H7 (cell line): ENCODE measurements around the gene L3MBTL2. TPM values are rescaled to one million over a fixed set of nuclear protein-coding genes. Genes with fewer than 3 reads are reported as not detected.
A peak's percentile ranks its signal among the peaks of the same experiment; 100 is the strongest.
"Not testable (repeated sequence)": the region's sequence is repeated elsewhere in the genome, so short reads cannot be mapped to it uniquely, and the experiment has no call there.

ENCODE experiments used
- DNase-seq: peaks from one replicate; pipeline ENCODE4 v3.0.0; 2012
- H3K27me3 ChIP-seq: 2 replicates; pipeline ENCODE4 v1.6.0; 2011; ENCODE audit warnings: mild to moderate bottlenecking, low read length; ENCODE audit not compliant: control insufficient read depth, insufficient read depth
- H3K36me3 ChIP-seq: replicated peaks from 2 replicates; pipeline ENCODE4 v1.5.1; 2011; ENCODE audit warnings: low read length; ENCODE audit not compliant: control insufficient read depth, insufficient read depth
- H3K4me3 ChIP-seq: 2 replicates; pipeline ENCODE4 v1.5.1; 2011; ENCODE audit warnings: low read depth, mild to moderate bottlenecking, control low read depth, low read length, moderate library complexity; ENCODE audit not compliant: insufficient read depth
- total RNA-seq: library from RNA; depleted of rRNA; stranded (reverse); fragments of >200 nt; shearing (Covaris generic); gene quantifications from 2 replicates; pipeline ENCODE4 v1.2.3, GENCODE V29; 2014

Gene L3MBTL2
- total RNA-seq, 1 experiment from 2014 or later, result 20.9 TPM

DNA sequence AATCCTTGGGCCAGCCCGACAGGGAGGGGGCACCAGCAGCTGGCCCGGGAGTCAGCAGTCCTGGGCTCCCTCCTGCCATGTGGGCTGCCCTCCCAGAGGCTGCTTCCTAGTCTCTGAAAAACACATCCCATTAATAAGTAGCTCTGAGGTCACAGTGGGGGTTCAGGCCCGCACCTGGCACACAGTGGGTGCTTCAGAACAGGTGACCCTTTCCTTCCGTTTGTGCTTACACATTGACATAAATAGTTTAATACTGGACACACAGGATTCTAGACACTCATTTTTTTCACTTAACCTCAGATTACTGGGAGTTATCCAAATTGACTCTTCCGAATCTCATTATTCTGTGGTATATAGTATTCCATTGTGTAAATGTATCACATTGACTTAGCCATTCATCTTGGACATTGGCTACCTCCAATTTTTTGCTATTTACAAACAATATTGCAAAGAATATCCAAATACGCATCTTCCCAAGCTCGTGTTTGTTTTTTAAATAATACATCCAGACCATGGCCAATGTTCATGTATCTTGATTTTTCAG is 36.1 kb downstream of the L3MBTL2 start:
- Histone ChIP-seq H3K4me3 (no peak overlapping the region), H3K27me3 (0 out of 2 replicates have a peak, but pooled peaks cover 2% of the 10 kb centered on the region), H3K36me3 (peaks cover 7% of the 10 kb centered on the region)
- no peak for DNase-seq

DNA sequence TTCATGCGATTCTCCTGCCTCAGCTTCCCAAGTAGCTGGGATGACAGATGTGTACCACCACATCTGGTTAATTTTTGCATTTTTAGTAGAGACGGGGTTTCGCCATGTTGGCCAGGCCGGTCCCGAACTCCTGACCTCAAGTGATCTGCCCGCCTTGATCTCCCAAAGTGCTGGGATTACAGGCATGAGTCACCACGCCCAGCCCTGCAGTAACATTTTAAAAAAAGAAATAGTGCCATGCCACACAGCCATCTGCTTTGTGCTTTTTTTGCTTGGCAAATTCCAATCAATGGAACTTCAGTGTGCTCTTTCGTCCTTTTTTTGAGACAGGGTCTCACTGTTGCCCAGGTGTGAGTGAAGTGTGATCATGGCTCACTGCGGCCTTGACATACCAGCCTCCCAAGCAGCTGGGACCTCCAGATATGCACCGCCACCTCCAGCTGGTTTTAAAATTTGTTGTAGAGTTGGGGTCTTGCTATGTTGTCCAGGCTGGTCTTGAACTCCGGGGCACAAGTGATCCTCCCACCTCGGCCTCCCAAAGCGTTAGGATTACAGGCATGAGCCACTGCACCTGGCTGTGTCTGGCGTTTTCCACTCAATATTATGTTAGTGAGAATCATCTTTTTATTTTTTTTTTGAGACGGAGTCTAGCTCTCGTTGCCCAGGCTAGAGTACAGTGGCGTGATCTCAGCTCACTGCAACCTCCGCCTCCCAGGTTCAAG is 37.4 kb downstream of the L3MBTL2 start:
- H3K36me3 ChIP-seq, result peaks cover 13% of the 10 kb centered on the region
- H3K4me3 ChIP-seq, result no peak overlapping the region
- 0 out of 2 replicates have a peak, but pooled peaks cover 2% of the 10 kb centered on the region for H3K27me3 ChIP-seq
- DNase-seq, result no peak

DNA sequence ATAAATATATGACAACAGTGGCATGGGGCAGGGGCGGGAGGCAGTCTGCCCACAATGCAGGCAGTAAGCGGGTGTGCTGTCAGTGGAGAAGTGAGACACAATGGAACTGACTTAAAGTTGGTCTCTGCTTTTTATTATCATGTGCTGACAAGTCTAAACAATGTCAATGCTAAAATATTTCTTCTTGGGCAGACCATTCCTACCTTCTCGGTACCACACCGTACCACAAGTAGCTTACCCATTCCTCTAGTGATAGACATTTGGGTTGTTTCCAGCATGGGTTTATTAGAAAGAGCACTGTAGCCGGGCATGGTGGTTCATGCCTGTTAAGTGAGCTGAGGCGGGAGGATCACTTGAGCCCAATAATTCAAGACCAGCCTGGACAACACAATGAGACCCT is 38.2 kb downstream of the L3MBTL2 start:
- Histone ChIP-seq H3K27me3 (0 out of 2 replicates have a peak, but pooled peaks cover 2% of the 10 kb centered on the region), H3K36me3 (peaks cover 17% of the 10 kb centered on the region), H3K4me3 (no peak overlapping the region)
- no peak for DNase-seq

DNA sequence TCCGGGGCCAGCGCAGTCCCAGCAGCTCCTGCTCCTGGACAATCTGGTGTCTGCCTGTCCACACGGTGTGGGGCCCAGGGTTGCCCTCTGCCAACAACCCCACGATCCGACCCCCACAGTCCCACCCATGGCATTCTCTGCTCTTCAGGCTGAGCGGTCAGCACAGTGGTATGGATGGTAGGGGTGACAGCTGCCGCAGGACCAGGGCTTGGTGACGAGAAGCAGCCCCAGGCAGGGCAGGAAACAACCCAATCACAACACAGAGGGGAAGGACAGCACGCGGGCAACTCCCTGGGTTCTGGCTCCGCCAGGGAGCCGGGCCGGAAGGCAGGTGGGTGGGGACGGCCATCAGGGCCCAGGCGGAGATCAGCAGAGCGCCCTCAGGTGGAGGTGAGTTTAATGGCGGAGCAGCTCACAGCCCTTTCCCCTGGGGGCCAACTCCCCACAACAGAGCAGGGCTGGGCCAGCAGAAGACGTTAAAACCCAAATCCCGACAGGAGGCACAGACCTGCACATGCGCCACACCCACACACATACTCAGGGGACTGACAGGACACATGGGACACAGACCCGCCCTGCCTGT is 40.9 kb downstream of the L3MBTL2 start:
- Histone ChIP-seq H3K4me3 (no peak overlapping the region), H3K36me3 (peaks cover 38% of the 10 kb centered on the region), H3K27me3 (no peaks in the 10 kb centered on the region)
- DNase-seq, result peak; percentile 92

DNA sequence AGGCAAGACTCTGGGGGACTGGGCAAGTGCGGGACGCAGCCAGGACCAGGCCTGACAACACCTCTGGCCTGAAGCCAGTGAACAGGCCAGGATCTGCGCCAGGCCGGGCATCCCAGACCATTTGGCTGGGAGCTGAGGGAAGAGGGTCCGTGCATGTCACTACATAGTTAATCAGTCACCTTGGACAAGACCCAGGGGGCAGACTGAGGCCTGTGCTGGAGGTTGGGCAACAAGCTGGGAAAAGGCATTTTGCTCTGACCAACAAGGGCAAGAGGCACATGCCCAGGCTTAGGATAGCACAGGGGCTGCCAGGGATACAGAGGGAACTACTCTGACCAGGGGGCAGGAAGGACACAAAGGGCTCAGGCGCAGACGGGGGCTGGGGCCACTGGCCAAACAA is 42.6 kb downstream of the L3MBTL2 start:
- H3K36me3 ChIP-seq, result peaks cover 51% of the 10 kb centered on the region
- DNase-seq, result no peak

DNA sequence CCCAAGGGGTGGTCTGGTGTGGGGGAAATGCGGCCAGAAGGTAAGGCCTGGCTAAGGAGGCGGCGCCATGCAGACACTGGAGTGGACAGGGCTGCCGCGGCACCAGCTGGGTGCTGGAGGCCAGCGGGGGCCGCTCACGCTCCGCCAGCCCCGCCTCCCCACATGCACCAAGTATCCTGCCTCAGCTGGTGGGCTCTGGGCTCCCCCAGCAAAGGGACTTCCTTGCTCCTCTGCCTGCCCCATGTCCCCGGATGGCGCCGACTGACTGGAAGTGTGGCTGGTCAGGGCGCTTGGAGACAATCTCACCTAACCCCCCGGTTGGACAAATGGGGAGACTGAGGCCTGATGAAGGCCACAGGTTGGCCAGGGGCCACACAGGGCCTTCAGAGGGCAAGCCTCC is 43.2 kb downstream of the L3MBTL2 start:
- Histone ChIP-seq H3K27me3 (no peaks in the 10 kb centered on the region), H3K36me3 (peaks cover 57% of the 10 kb centered on the region), H3K4me3 (no peak overlapping the region)
- no peak for DNase-seq

More for the DNA sequence above, 42.6 kb downstream of the L3MBTL2 start:
- Histone ChIP-seq H3K27me3 (no peaks in the 10 kb centered on the region), H3K4me3 (no peak overlapping the region)

DNA sequence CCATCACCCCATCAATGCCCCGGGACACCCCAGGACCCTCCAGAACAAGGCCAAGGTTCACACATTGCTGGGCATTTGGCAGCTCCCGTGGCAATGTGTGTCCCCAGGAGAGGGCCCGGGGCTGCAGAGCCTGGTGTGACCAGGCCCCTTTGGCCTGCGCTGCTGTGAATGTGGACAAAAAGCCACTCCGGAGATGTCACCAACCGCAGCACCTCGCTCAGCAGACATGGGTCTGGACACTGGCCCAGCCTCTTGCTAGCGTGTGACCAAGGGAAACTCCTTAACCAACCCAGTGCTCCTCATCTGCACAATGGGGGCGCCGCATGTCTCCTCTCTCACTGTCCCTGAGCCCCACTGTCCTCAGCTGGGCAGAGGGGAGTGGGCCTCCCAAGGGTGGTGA is 43.6 kb downstream of the L3MBTL2 start:
- H3K4me3 ChIP-seq, result no peak overlapping the region
- no peak for DNase-seq
- peaks cover 60% of the 10 kb centered on the region for H3K36me3 ChIP-seq
- H3K27me3 ChIP-seq, result no peaks in the 10 kb centered on the region

DNA sequence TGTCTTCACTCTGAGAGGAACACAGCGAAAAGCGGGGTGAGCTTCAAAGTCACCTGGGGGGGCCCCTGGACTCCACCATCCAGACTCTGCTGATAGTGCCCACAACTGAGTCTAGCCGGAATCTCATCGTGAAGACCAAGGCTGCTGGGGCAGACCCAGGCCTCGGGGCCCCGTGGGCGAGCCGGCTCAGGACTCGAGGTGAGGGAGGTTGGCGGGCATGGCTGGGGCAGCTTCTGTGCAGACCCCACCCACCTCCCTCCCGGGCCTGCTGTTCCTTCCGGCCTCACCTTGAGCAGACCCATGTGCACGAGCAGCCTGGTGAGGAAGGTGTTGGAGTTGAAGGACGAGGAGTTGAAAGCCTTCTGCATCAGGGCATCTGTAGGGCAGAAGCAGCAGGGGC is 44.3 kb downstream of the L3MBTL2 start:
- H3K27me3 ChIP-seq, result no peaks in the 10 kb centered on the region
- H3K4me3 ChIP-seq, result no peak overlapping the region
- peaks cover 64% of the 10 kb centered on the region for H3K36me3 ChIP-seq
- no peak for DNase-seq

DNA sequence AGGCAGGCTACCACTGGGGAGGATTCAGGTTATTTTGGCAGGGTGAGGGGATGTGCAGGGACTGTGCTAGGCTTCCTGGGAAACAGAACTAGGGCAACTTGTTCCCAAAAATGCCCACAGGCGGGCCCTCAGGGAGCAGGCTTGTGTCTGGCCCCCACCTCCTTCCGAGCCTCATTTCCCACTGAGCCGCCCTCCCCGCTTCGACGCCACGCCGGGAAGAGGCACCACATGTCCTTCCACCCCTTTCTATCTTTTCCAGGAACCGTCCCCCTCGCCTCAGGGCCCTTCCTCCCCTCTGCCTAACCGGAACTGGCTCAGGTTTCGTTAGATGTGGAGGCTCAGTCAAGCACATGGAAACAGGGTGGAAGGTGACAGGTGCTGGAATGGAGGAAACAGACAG is 45.0 kb downstream of the L3MBTL2 start:
- no peak for DNase-seq
- Histone ChIP-seq H3K4me3 (no peak overlapping the region), H3K36me3 (peaks cover 66% of the 10 kb centered on the region), H3K27me3 (no peaks in the 10 kb centered on the region)

DNA sequence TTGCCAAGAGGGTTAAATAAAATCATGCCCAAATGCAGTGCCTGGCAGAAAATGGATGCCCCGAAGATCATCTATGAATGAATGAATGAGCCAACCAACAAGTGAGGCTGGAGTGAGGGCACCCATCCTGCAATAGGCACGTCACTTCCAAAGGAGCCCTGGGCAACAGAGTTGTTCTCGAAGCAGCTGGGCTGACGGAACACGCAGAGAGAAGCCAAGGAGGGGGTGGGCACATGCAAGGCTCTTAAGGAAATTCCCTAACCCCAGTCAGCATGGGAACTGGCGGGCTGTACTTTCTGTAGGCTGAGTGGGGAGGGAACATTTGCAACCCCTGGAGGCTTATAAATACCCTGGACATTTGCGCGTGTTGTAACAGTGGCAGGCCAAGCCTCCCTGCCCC is 47.3 kb downstream of the L3MBTL2 start:
- peaks cover 73% of the 10 kb centered on the region for H3K36me3 ChIP-seq

DNA sequence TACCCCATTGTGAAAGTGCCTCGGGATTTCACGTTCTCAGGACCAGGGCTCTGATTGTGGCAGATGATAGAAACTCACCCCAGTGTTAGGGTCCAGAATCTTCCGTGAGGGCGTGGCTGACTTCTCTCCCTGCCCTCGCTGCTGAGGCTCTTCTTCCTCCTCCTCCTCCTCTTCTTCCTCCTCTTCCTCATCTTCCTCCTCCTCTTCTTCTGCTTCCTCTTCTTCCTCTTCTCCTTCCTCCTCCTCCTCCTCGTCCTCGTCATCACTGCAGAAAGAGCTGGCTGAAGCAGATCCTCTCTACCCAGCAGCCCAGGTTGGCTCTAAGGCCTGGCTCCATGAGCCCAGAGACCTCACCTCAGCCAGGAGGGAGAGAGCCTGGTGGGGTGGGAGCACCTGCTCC is 49.1 kb downstream of the L3MBTL2 start:
- peaks cover 75% of the 10 kb centered on the region for H3K36me3 ChIP-seq
- no peak for DNase-seq
- no peak overlapping the region for H3K4me3 ChIP-seq
- no peaks in the 10 kb centered on the region for H3K27me3 ChIP-seq

More for the DNA sequence above, 47.3 kb downstream of the L3MBTL2 start:
- no peak overlapping the region for H3K4me3 ChIP-seq
- H3K27me3 ChIP-seq, result no peaks in the 10 kb centered on the region
- no peak for DNase-seq

DNA sequence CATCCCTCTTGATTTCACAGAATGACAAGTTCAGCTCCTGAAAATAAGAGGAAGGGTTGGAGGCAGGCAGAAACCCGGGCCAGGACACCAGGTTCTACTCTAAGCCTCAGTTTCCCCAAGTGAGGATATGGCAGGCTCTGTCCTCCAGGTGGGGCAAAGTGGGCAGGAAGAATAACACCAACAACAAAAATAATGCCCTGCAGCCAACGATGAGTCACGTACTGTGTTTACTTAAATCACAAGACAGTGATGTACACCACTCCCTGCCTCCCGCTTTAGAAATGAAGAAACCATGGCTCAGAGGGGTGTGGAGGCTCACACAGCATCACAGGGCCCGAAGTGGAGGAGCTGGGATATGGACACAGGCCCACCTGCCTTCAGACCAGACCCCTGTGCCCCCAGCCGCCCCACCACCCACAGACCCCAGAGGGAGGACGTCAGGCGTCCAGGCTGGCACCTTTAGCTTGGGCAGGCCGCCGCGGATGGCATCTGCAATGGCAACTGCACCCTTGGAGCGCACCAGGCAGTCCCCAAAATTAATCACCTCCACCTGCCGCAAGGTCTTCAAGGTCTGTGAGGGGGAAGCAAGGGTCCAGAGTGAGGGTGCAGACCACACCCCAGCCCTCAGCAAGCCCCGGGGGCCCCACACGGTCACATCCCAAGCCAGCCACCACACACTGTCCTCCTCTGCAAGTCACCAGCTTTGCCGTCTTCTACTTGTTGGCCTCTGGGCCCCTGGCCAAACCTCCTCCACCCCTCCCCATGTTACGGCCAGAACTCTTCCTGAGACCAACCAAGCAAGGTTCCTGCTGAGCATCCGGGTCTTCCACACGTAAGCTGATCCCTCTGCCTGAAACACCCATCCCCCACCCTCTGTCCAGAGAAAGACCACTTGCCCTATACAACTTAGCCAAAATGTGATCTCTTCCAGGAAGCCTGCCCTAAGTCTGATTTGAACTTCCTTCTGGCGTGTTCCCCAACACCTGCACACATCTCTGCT is 51.4 kb downstream of the L3MBTL2 start:
- peak; percentile 83 for DNase-seq
- H3K27me3 ChIP-seq, result no peaks in the 10 kb centered on the region
- H3K4me3 ChIP-seq, result no peak overlapping the region
- peaks cover 67% of the 10 kb centered on the region for H3K36me3 ChIP-seq

DNA sequence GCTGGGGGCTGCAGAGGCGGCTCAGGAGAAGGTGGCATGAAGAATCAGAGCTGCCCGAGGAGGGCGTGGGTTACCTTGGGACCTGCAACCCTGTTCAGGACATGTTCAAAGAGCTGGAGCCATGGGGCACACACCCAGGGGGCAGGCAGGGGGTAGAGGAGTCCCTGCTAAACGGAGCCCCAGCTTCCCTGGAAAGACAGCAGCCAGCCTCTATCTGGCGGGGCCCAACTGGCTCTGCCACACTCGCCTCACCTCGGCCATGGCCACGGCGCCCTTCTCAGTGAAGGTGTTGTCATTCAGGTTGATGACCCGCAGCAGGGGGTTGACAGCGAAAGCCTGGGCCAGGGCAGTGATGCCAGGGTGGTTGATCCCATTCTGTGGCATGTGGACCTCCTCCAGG is 52.6 kb downstream of the L3MBTL2 start:
- H3K27me3 ChIP-seq, result no peaks in the 10 kb centered on the region
- H3K36me3 ChIP-seq, result peaks cover 70% of the 10 kb centered on the region
- no peak for DNase-seq
- no peak overlapping the region for H3K4me3 ChIP-seq

DNA sequence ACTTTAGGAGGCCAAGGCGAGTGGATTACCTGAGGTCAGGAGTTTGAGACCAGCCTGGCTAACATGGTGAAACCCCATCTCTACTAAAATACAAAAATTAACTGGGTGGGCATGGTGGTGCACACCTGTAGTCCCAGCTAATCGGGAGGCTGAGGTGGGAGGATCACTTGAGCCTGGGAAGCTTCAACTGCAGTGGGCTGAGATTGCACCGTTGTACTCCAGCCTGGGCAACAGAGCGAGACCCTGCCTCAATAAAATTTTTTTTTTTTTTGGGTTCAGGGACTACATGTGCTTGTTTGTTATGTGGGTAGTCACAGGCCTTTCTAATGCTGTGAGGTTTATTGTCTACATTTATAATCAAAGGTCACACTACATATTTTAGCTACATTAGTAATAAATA is 54.6 kb downstream of the L3MBTL2 start:
- H3K27me3 ChIP-seq, H3K4me3 ChIP-seq, DNase-seq: not testable (repeated sequence)
- H3K36me3 ChIP-seq, result peaks cover 72% of the 10 kb centered on the region
